HG03469 (cell line): Measurements from ENCODE around the gene KCNH5.

Experiments
- ATAC-seq: cut with Tn5 transposase; IDR thresholded peaks from one replicate; pipeline ENCODE4 v1.9.1; 2021; ENCODE audit warnings: mild to moderate bottlenecking, moderate library complexity, moderate number of reproducible peaks; ENCODE audit not compliant: unreplicated experiment

Gene KCNH5

GRCh38 chr14:62684376-62684775 lies 360.9 kb downstream of the KCNH5 start:
- ATAC-seq, result no peak

- no peak for ATAC-seq
Measured at GRCh38 chr14:62682208-62682607, 363.1 kb downstream of the KCNH5 start.

GRCh38 chr14:62674563-62675237 lies 370.6 kb downstream of the KCNH5 start:
- ATAC-seq, result no peak

GRCh38 chr14:62673014-62673755 lies 372.1 kb downstream of the KCNH5 start:
- no peak for ATAC-seq

GRCh38 chr14:62670526-62670925 lies 374.7 kb downstream of the KCNH5 start:
- no peak for ATAC-seq

- ATAC-seq, result no peak
Measured at GRCh38 chr14:62667421-62667914, 377.8 kb downstream of the KCNH5 start.

GRCh38 chr14:62665286-62665685 lies 380.0 kb downstream of the KCNH5 start:
- no peak for ATAC-seq

GRCh38 chr14:62663456-62663821 lies 381.8 kb downstream of the KCNH5 start:
- no peak for ATAC-seq

- no peak for ATAC-seq
Measured at GRCh38 chr14:62662811-62663455, 382.3 kb downstream of the KCNH5 start.

- no peak for ATAC-seq
Measured at GRCh38 chr14:62661818-62662217, 383.4 kb downstream of the KCNH5 start.

GRCh38 chr14:62658631-62659030 lies 386.6 kb downstream of the KCNH5 start:
- ATAC-seq, result no peak

- ATAC-seq, result no peak
Measured at GRCh38 chr14:62657376-62657775, 387.9 kb downstream of the KCNH5 start.

GRCh38 chr14:62655166-62655565 lies 390.1 kb downstream of the KCNH5 start:
- ATAC-seq, result no peak

- no peak for ATAC-seq
Measured at GRCh38 chr14:62654641-62655040, 390.6 kb downstream of the KCNH5 start.
